Right lobe of liver (tissue), 6 donors: ENCODE data around the gene DUSP16. TPM values are rescaled to one million over a fixed set of nuclear protein-coding genes. Genes with fewer than 3 reads are reported as not detected.
"Not testable (repeated sequence)": the region's sequence is repeated elsewhere in the genome, so short reads cannot be mapped to it uniquely, and the experiment has no call there.

ENCODE experiments used
- ATAC-seq, 4 donors: fragments of 200-7000 bp; cut with Tn5 transposase; one replicate each; pipeline ENCODE4 v1.9.1; 2020; ENCODE audit warnings: mild to moderate bottlenecking in 4 of 4, moderate library complexity in 4 of 4
- DNase-seq, 3 donors: peaks; one replicate each; pipeline ENCODE4 v3.0.0-alpha.2; 2020
- H3K27ac ChIP-seq, 3 donors: fragments of 200-600 bp; one replicate each; pipeline ENCODE4 v1.8.0; 2022
- H3K27me3 ChIP-seq, 2 donors: fragments of 200-600 bp; one replicate each; pipeline ENCODE4 v1.8.0; 2022
- H3K36me3 ChIP-seq, 4 donors: fragments of 200-600 bp; sonication (generic) in 1 of 4; one replicate each; pipeline versions ENCODE4 v1.5.1 to v1.8.0; 2017 to 2022; ENCODE audit warnings: control low read depth in 1 of 4
- H3K4me1 ChIP-seq, 4 donors: fragments of 200-600 bp; sonication (generic) in 1 of 4; one replicate each; pipeline versions ENCODE4 v1.5.1 to v1.8.0; 2017 to 2022; ENCODE audit warnings: control low read depth in 1 of 4
- H3K4me3 ChIP-seq, 3 donors: fragments of 200-600 bp; one replicate each; pipeline ENCODE4 v1.8.0; 2022
- H3K9me3 ChIP-seq, 4 donors: fragments of 200-600 bp; sonication (generic) in 1 of 4; one replicate each; pipeline versions ENCODE4 v1.5.1 to v1.8.0; 2017 to 2022; ENCODE audit warnings: control low read depth in 1 of 4
- POLR2A ChIP-seq: fragments of 450-650 bp; IDR thresholded peaks from one replicate; pipeline ENCODE4 v1.6.1; 2017; ENCODE audit warnings: antibody characterized with exemption, mild to moderate bottlenecking
- WGBS: methylation state at CpG from one replicate; pipeline ENCODE4 v1.1.6; 2018; ENCODE audit warnings: low coverage, low lambda C conversion rate; ENCODE audit not compliant: insufficient coverage; ENCODE audit errors: missing lambda C conversion rate; 5-methylcytosine and 5-hydroxymethylcytosine counted together
- intact Hi-C, 2 donors: fragments of 100-400 bp; cut with DNase I; formaldehyde crosslinking; loops; one replicate each; pipeline versions ENCODE4 v1.11.2 to v1.14.1; 2022
- total RNA-seq, 6 experiments: library from RNA; depleted of rRNA in 2 of 6; stranded (reverse); fragments of >200 nt in 2 of 6; fragmentation: NEBNext Ultra II Directional in 3 of 6; extraction: Animal tissue kit (Norgen Biotek cat#: 25700) in 3 of 6; gene quantifications; one replicate each; pipeline versions ENCODE4 v1.1.0 to v1.2.4, GENCODE V29; 2016 to 2023
- TF ChIP-seq, protein P1 (sequence below), 4 donors: fragments of 200-600 bp in 3 of 4; fragments of 450-650 bp in 1 of 4; IDR thresholded peaks; one replicate each; pipeline versions ENCODE4 v1.5.1 to v1.8.0; 2016 to 2022; ENCODE audit warnings: antibody characterized with exemption in 4 of 4, mild to moderate bottlenecking in 2 of 4
- donor health status: DM: no; HTN: yes; CAD: no.
- donor health status: DM: no; HTN: no; CAD: no.
- donor health status: DM: no; HTN: no; CAD: no.
- donor health status: DM: no; HTN: yes; CAD: no.
- donor health status: DM: no; HTN: yes; CAD: no.

DUSP16 gene
- total RNA-seq, 6 experiments from 2014 or later = 41.9 to 74.2 (median 48.4) TPM

DNA sequence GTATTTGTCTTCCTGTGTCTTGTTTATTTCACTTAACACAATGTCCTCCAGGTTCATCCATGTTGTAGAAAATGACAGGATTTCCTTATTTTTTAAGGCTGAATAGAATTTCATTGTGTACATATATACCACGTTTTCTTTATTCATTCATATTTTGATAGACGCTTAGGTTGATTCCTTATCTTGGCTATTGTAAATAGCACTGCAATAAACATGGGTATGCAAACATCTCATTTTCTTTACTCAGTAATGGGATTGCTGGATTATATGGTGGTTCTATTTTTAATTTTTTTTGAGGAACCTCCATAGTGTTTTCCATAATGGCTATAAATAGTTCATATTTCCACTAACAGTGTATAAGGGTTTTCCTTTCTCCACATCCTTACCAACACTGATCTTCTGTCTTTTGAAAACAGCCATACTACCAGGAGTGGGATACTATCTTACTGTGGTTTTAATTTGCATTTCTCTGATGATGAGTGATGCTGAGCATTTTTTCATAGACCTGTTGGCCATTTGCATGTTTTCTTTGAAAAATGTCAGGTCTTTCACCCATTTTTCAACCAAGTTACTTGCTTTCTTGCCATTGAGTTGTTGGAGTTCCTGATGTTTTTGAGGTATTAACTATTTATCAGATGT is 32.8 kb downstream of the DUSP16 start:
- H3K9me3 ChIP-seq = no peaks in the 10 kb centered on the region
- no peak overlapping the region for H3K27ac ChIP-seq
- DNase-seq (no peak), ATAC-seq (no peak)
- H3K4me3 ChIP-seq = no peak overlapping the region
- peaks cover 0 to 20% (median 4%) of the 10 kb centered on the region in 4 donors for H3K4me1 ChIP-seq
- WGBS = 61% methylated on average over 2 of the region's 2 CpGs
- TF ChIP-seq POLR2A = no peak
- TF ChIP-seq, protein P1, sequence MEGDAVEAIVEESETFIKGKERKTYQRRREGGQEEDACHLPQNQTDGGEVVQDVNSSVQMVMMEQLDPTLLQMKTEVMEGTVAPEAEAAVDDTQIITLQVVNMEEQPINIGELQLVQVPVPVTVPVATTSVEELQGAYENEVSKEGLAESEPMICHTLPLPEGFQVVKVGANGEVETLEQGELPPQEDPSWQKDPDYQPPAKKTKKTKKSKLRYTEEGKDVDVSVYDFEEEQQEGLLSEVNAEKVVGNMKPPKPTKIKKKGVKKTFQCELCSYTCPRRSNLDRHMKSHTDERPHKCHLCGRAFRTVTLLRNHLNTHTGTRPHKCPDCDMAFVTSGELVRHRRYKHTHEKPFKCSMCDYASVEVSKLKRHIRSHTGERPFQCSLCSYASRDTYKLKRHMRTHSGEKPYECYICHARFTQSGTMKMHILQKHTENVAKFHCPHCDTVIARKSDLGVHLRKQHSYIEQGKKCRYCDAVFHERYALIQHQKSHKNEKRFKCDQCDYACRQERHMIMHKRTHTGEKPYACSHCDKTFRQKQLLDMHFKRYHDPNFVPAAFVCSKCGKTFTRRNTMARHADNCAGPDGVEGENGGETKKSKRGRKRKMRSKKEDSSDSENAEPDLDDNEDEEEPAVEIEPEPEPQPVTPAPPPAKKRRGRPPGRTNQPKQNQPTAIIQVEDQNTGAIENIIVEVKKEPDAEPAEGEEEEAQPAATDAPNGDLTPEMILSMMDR (IDR thresholded peaks at IDR 0.05) = no peak
- H3K36me3 ChIP-seq = peaks cover 0 to 6% (median 2%) of the 10 kb centered on the region in 4 donors
- intact Hi-C loops = no loop called here
- H3K27me3 ChIP-seq = no peaks in the 10 kb centered on the region

- TF ChIP-seq POLR2A = no peak
- TF ChIP-seq, protein P1 (IDR thresholded peaks at IDR 0.05) = no peak
- Histone ChIP-seq H3K27me3 (no peaks in the 10 kb centered on the region), H3K9me3 (no peaks in the 10 kb centered on the region), H3K4me3 (no peak overlapping the region), H3K4me1 (peaks cover 0 to 20% (median 4%) of the 10 kb centered on the region in 4 donors), H3K27ac (peak overlapping the region in 1 of 3 donors; percentile 20), H3K36me3 (peaks cover 0 to 6% (median 2%) of the 10 kb centered on the region in 4 donors)
- intact Hi-C loops = no loop called here
- peak; percentile 39 to 84 (median 64) for ATAC-seq
- 48% methylated on average over 6 of the region's 6 CpGs for WGBS
- peak in 1 of 3 donors; percentile 11 for DNase-seq
Observed at GRCh38 chr12:12528361-12529270, 34.0 kb downstream of the DUSP16 start.

- TF ChIP-seq, protein P1 (IDR thresholded peaks at IDR 0.05) = no peak
- no peak for TF ChIP-seq POLR2A
- no peaks in the 10 kb centered on the region for H3K27me3 ChIP-seq
- no peak overlapping the region for H3K27ac ChIP-seq
- ATAC-seq (peak; percentile 11 to 32 (median 22)), DNase-seq (no peak)
- peaks cover 0 to 22% (median 6%) of the 10 kb centered on the region in 4 donors for H3K4me1 ChIP-seq
- WGBS = 90% methylated on average over 4 of the region's 5 CpGs
- no peak overlapping the region for H3K4me3 ChIP-seq
- H3K9me3 ChIP-seq = no peaks in the 10 kb centered on the region
- intact Hi-C loops = no loop called here
- H3K36me3 ChIP-seq = peaks cover 0 to 6% (median 2%) of the 10 kb centered on the region in 4 donors
Observed at GRCh38 chr12:12527820-12528296, 34.8 kb downstream of the DUSP16 start.

DNA sequence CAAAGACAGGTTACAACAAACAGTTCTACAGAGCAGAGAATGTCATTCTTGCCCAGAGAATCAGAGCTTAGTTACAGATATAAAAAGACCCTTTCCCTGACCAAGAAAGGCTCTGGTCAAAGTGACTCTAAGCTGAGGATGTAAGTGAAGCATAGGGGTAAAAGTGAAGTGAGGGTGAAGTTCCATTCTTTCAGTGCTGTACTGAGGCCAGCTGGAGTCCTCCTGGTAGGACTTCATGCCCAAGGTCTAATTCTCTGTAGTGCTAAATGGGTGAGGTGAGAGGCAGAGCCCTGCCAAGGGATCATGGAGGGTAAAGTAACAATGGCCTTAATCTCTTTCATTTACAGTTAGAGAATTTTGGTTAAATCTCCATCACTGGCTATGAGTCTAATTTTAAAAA is 38.5 kb downstream of the DUSP16 start:
- Histone ChIP-seq H3K27ac (peak overlapping the region in 1 of 3 donors; percentile 3), H3K4me3 (no peak overlapping the region), H3K9me3 (no peaks in the 10 kb centered on the region), H3K4me1 (peaks cover 0 to 37% (median 6%) of the 10 kb centered on the region in 4 donors), H3K36me3 (peaks cover 0 to 9% (median 2%) of the 10 kb centered on the region in 4 donors), H3K27me3 (no peaks in the 10 kb centered on the region)
- ATAC-seq = peak in 2 of 4 donors; percentile 22 to 31
- no peak for TF ChIP-seq POLR2A
- intact Hi-C loops = no loop called here
- DNase-seq = no peak

DNA sequence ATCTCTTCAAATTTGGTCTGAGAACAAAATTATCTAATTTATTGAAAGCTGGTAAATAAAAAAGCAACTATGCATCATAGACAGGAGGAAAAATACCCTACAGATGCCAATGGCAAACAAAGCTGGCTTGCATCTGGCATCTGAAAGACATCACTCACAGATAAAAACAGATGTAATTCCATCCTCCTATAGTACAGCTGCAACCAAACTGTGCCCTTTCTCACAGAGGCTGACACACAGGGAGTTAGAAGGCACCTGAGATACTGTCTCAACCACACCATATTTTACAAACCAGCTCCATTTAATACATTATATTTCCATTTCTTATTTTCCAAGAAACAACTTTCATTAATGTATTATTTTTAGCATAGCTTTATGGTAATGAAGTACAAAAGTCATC is 39.4 kb downstream of the DUSP16 start:
- H3K27me3 ChIP-seq = no peaks in the 10 kb centered on the region
- H3K27ac ChIP-seq = no peak overlapping the region
- DNase-seq (no peak), ATAC-seq (no peak)
- no peaks in the 10 kb centered on the region for H3K9me3 ChIP-seq
- intact Hi-C loops = no loop called here
- no peak overlapping the region for H3K4me3 ChIP-seq
- TF ChIP-seq POLR2A = no peak
- TF ChIP-seq, protein P1 (IDR thresholded peaks at IDR 0.05) = no peak
- peaks cover 0 to 18% (median 4%) of the 10 kb centered on the region in 4 donors for H3K36me3 ChIP-seq
- peaks cover 0 to 37% (median 2%) of the 10 kb centered on the region in 4 donors for H3K4me1 ChIP-seq

GRCh38 chr12:12522657-12523056 is 40.0 kb downstream of the DUSP16 start:
- WGBS = 75% methylated on average over 3 of the region's 4 CpGs

More at GRCh38 chr12:12522657-12523056, 40.0 kb downstream of the DUSP16 start:
- DNase-seq, H3K27ac ChIP-seq, ATAC-seq, intact Hi-C loops, H3K27me3 ChIP-seq, H3K4me3 ChIP-seq, H3K9me3 ChIP-seq: not testable (repeated sequence)
- Histone ChIP-seq H3K36me3 (peaks cover 1 to 24% (median 4%) of the 10 kb centered on the region in 4 donors), H3K4me1 (peaks cover 0 to 37% (median 2%) of the 10 kb centered on the region in 4 donors)
